GM15510 (cell line): ENCODE results near the gene DAND5.

Experiments used
- POLR2A ChIP-seq: IDR thresholded peaks from 3 replicates; pipeline ENCODE4 v1.6.1; 2011; ENCODE audit warnings: borderline replicate concordance; ENCODE audit not compliant: insufficient read length; ENCODE audit errors: extremely low read depth

Gene DAND5

DNA sequence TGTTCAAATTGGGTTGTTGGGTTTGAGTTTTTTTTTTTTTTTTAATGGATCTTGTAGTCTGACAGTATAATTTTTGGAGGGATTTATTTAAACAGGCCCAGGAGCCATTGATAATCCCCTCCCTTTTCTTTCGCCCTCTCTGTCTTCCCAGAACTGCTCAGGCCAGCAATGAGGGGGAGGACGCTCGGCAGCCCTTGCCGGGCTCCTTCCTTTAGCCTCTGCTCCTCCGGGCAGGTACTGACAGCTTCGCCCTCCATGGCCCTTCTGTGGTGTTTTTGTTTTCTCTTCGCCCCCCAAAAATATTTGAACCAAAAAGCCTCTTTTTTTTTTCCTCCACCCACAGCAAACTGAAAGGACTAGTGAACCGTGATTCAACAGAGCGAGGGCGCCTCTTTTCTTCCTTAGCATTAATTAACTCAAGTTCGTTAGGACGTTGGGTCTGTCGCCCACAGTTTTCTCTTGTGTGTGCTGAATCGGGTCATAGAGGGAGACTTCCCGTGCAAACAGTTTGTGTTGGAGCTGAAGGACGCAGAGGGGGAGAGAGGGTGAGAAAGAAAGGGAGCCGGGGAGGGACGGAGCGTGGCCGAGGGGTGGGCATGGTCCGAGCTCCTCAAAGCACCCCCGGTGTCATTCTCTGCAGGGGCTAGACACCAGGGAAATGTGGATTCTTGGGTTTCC is 47.4 kb downstream of the DAND5 start:
- no peak for TF ChIP-seq POLR2A

DNA sequence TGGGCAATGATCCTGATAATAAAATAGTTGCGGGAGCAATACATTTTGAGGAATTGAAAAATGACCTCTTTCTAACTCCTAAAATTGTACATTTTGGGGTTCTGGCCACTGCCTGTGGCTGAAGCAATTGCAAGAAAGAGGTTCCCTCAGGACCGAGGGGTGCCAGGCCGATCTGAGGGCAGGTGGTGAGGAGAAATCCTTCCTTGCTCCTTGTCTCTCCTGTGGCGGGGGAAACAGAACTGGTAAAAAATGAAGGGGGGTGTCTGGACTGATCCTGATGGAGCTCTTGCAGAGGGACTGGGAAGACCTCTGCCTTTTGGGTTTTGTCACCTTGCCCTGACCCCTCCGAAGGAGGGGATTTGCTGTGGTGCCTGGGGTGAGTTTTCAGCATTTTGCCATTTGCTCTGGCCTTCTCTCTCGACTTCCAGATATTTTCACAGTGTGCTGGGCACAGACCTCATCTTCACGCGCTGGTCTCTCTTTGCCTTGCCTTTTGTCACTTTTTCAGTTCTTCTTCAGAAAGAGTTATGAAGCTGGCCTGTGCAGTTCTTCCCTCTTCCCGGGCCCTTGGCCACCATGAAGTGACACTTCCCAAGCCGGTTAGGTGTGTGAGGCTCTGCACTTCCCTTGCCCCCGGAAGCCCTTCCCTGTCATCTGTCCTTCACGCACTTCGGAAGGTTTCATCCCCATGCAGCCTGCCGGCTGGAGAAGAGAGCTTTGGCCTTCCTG is 48.1 kb downstream of the DAND5 start:
- TF ChIP-seq POLR2A: no peak

DNA sequence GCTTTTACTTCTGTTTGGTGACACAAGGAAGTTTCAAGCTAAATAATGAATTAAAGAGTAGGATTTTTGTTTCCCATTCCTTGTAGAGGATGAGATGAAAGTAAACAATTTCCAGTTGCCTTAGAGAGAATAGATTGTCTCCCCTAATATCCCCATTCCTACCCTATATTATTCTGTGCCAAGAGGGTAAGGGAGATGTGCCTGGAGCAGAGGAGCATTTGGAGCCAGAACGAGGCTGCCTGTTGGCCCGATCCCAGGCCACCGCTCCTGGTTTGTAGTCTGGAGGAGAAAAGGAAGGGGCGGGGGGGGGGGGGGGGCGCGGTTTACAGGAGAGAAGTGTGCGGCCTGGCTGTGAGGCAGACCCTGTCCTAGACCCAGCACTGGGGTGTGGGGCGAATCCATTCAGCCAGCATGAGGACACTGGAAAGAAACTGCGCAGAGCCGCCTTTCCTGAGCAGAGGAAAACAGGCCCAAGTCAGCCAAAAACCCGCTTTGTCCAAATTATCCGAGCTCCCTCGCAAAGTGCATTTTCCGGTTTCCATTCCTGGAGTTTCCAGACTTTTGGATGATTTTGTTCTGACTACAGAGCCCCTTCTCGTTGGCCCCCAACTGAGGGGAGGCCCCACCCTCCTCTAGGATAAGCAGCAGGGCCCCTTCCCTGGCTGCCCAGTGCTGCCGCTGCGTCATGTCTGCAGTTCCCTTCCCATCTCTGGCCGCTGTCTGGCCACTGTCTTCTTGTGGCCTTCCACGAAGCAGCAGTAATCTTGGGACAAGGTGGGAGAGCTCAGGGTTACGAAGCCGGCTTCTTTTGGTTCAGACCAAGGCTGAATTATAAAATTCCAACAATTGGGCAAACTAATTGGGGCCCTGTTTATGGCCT is 48.9 kb downstream of the DAND5 start:
- no peak for TF ChIP-seq POLR2A

DNA sequence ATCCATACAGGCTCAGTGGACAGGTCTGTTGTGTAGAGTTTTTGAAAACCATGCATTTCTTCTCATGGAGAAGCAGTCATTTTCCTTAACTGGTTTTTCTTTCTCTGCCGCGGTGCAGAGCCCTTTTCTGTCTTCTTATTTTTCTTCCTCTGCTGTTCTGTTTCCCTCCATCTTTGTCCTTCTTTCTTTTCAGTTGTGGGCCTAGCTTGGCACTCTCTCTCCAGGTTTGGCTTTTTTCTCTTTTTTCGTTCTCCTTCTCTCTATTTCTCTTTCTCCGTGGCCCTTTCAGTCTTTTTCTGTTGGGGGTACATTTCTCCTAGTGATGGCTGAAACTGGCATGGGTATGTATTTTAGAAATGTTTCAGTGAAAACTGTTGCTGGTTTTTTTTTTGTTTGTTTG is 50.0 kb downstream of the DAND5 start:
- TF ChIP-seq POLR2A: no peak

DNA sequence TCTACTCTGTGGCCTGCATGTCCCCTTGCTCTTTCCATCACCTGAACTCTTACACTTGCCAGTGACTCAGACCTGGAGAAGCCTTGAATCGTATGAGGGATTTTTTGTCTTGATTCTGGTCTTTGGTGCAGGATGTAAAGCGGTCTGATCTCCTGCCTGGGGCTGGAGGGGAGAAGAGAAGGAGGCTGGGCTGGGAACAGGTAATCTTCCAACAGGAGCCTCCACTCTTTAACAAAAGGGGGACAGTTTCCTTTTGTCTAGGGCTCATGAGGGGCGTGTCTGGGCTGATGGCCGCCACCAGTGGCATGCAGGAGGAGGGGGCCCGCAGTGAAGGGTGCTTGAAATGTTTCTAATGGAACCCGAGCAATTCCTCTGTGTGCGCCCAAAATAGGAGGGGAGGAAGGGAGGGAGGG is 50.6 kb downstream of the DAND5 start:
- no peak for TF ChIP-seq POLR2A

DNA sequence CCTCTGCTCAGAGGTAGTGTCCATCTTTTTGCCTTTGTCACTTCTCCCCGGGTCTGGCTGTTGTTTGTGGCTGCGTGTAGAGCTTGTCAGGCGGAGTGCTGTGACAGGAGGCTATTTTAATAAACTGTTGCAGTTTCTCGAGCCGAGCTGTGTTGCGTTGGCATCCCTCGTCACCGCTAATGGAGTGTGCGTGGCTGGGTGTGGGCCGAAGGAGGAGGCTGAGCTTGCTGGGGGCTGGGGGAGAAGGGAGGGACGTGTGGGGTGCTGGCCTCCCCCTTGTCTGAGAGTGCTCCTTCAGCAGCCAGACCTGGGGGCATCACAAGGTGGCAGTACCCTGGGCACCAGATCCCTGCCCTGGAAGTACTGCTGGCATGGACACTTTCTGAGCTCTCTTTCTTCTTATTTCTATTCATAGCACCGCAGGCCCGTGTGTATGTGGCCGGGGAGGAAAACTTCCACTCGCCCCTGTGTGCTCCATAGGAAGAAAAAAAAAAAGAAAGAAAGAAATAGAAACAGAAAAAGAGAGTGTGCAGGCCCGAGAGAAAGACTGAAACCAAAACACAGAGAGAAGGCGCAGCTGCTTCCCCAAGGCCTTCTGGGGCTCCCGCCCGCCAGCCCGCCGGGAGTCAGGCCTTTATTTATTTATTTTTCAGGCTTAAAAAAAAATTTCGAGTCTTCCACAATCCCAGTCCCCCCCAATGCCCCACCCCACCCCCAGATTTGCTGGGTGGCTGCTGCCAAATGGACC is 52.9 kb downstream of the DAND5 start:
- TF ChIP-seq POLR2A: no peak

DNA sequence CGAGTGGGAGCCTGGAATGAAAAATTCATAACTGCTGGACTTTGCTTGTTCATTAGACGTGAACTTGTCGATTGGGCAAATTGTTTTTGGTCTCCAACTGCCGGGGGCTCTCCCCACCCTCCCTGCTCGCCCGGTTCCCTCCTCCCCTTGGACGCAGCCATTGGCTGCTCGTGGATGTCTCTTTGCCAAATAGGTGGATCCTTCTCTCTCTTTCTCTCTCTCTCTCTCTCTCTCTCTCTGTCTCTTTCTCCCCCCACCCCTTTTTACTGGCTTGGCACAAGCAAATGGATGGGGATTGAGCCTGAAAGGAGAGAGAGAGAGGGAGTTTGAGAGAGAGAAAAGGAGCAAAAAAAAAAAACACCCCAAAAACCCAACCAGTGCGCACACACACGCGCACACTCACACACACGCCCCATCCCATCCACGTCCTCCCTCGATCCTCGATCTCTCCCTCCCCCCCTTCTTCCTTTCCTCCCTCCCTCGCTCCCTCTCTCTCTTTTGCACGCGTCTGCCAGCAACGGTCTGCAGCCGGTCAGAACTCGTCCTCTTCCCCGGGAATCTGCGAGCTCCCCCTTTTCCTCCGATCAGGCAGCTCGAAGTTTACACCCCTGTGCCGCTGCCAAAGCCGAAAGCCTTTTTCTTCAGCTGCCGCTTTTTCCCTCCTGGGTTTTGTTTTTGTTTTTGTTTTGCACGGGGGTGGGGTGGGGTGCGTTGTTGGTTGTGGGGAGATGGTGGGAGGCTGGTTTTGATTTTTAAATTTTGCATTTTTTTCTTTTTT is 53.7 kb downstream of the DAND5 start:
- no peak for TF ChIP-seq POLR2A

DNA sequence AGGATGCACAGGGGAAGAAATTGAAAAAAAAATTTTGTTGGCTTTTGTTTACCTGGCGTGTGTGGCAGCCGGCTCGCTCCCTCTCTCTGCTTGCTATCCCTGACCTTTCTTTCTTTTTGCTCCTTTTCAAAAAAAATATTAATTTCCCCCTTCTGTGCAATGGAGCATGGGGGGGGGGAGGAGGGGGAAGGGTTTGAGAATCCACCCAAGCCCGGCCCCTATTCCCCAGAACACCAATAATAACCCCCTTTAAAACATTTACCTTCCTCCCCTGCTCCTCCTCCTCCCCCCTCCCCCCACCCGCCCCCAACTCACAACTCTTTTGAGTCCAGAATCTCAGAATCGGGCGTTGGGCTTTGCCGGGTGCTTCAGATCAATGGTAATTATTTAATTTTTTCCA is 54.3 kb downstream of the DAND5 start:
- TF ChIP-seq POLR2A: no peak
